Keratinocyte (primary cell): ENCODE measurements around the gene PTPRF. TPM values are rescaled to one million over a fixed set of nuclear protein-coding genes. Genes with fewer than 3 reads are reported as not detected.
A peak's percentile ranks its signal among the peaks of the same experiment; 100 is the strongest.

Experiments
- DNase-seq: peaks from one replicate; pipeline ENCODE4 v3.0.0-alpha.2; 2011; ENCODE audit warnings: low read depth, missing footprints, low spot score
- FAIRE-seq: peaks from 2 replicates; lab custom pipeline; 2011; peaks lifted over from hg19 to GRCh38; lab: Jason Lieb, UNC
- H2AFZ ChIP-seq: 2 replicates; pipeline ENCODE4 v1.6.0; 2012; ENCODE audit warnings: low read length, control low read depth, inconsistent platforms; ENCODE audit not compliant: control insufficient read depth
- H3K27ac ChIP-seq: 2 replicates; pipeline ENCODE4 v1.5.1; 2011; ENCODE audit warnings: low read length; ENCODE audit not compliant: control insufficient read depth, insufficient read depth
- H3K27me3 ChIP-seq: 3 replicates; pipeline ENCODE4 v1.6.0; 2011; ENCODE audit warnings: low read length; ENCODE audit not compliant: control insufficient read depth, insufficient read depth; ENCODE audit errors: extremely low read depth
- H3K36me3 ChIP-seq, 2 experiments: 2 replicates in 1 of 2; 3 replicates in 1 of 2; pipeline ENCODE4 v1.5.1; 2011; ENCODE audit warnings: low read length in 2 of 2, mild to moderate bottlenecking in 1 of 2; ENCODE audit not compliant: control insufficient read depth in 2 of 2, insufficient read depth in 2 of 2; ENCODE audit errors: extremely low read depth in 1 of 2
- H3K4me1 ChIP-seq: 3 replicates; pipeline ENCODE4 v1.5.1; 2011; ENCODE audit warnings: low read length; ENCODE audit not compliant: control insufficient read depth, insufficient read depth; ENCODE audit errors: extremely low read depth
- H3K4me2 ChIP-seq: 3 replicates; pipeline ENCODE4 v1.6.0; 2011; ENCODE audit warnings: low read depth, low read length; ENCODE audit not compliant: control insufficient read depth, insufficient read depth; ENCODE audit errors: extremely low read depth
- H3K4me3 ChIP-seq, 3 experiments: fragments of 200-600 bp in 1 of 3; sonication (generic) in 1 of 3; 2 replicates in 2 of 3; 3 replicates in 1 of 3; pipeline ENCODE4 v1.5.1; 2011 to 2016; ENCODE audit warnings: low read length in 3 of 3, mild to moderate bottlenecking in 3 of 3, control low read depth in 2 of 3, inconsistent platforms in 1 of 3, low read depth in 1 of 3, mixed read lengths in 1 of 3, mixed run types in 1 of 3, moderate library complexity in 1 of 3; ENCODE audit not compliant: control insufficient read depth in 2 of 3, insufficient read depth in 2 of 3; ENCODE audit errors: extremely low read depth in 1 of 3
- H3K79me2 ChIP-seq: 2 replicates; pipeline ENCODE4 v1.6.0; 2012; ENCODE audit warnings: low read length; ENCODE audit not compliant: control insufficient read depth, insufficient read depth
- H3K9ac ChIP-seq: 3 replicates; pipeline ENCODE4 v1.6.0; 2011; ENCODE audit warnings: low read length; ENCODE audit not compliant: control insufficient read depth, insufficient read depth; ENCODE audit errors: extremely low read depth
- H3K9me1 ChIP-seq: 3 replicates; pipeline ENCODE4 v1.6.0; 2011; ENCODE audit warnings: low read length; ENCODE audit not compliant: control insufficient read depth, insufficient read depth; ENCODE audit errors: extremely low read depth
- H3K9me3 ChIP-seq: 2 replicates; pipeline ENCODE4 v1.5.1; 2012; ENCODE audit warnings: low read depth, low read length; ENCODE audit not compliant: control insufficient read depth
- H4K20me1 ChIP-seq: 3 replicates; pipeline ENCODE4 v1.6.0; 2011; ENCODE audit warnings: low read length; ENCODE audit not compliant: control insufficient read depth, insufficient read depth; ENCODE audit errors: extremely low read depth
- EZH2 ChIP-seq: IDR thresholded peaks from one replicate; pipeline ENCODE4 v1.6.1; 2012; ENCODE audit warnings: inconsistent platforms, mild to moderate bottlenecking, low read length, moderate library complexity
- dilution Hi-C: fragments of 300-500 bp; cut with MboI; formaldehyde crosslinking; loops from one replicate; pipeline ENCODE4 v1.7.0; 2020; ENCODE audit warnings: low sequenced_read_pairs; ENCODE audit not compliant: extremely low pct_ligation_motif_present
- polyA plus RNA-seq, 5 experiments: library from polyadenylated mRNA; depleted of rRNA in 3 of 5; stranded (reverse) in 3 of 5; stranded (forward) in 1 of 5; unstranded in 1 of 5; fragments of >200 nt; gene quantifications; 1 replicate in 1 of 5; 2 replicates in 3 of 5; 3 replicates in 1 of 5; pipeline versions ENCODE4 v1.2.1 to v1.2.3, GENCODE V29; 2011 to 2012; ENCODE audit warnings: missing spikeins in 2 of 5, low read depth in 1 of 5, low replicate concordance in 1 of 5
- TF ChIP-seq, protein P1 (sequence below), 3 experiments: IDR thresholded peaks in 1 of 3; conservative IDR thresholded peaks in 1 of 3; optimal IDR thresholded peaks in 1 of 3; 2 replicates in 2 of 3; 3 replicates in 1 of 3; pipeline versions ENCODE3 to v1.5.1; 2011; ENCODE audit warnings: low read length in 3 of 3, mild to moderate bottlenecking in 3 of 3, moderate library complexity in 2 of 3, control low read depth in 1 of 3, inconsistent platforms in 1 of 3; ENCODE audit not compliant: insufficient read depth in 2 of 3; ENCODE audit errors: extremely low read depth in 1 of 3

The PTPRF gene
- polyA plus RNA-seq, 1 donor (not counting 4 experiments of a cell fraction or from before 2014, with no cell fraction given) = 161 TPM

- TF ChIP-seq, protein P1, sequence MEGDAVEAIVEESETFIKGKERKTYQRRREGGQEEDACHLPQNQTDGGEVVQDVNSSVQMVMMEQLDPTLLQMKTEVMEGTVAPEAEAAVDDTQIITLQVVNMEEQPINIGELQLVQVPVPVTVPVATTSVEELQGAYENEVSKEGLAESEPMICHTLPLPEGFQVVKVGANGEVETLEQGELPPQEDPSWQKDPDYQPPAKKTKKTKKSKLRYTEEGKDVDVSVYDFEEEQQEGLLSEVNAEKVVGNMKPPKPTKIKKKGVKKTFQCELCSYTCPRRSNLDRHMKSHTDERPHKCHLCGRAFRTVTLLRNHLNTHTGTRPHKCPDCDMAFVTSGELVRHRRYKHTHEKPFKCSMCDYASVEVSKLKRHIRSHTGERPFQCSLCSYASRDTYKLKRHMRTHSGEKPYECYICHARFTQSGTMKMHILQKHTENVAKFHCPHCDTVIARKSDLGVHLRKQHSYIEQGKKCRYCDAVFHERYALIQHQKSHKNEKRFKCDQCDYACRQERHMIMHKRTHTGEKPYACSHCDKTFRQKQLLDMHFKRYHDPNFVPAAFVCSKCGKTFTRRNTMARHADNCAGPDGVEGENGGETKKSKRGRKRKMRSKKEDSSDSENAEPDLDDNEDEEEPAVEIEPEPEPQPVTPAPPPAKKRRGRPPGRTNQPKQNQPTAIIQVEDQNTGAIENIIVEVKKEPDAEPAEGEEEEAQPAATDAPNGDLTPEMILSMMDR (optimal IDR thresholded peaks at IDR 0.05 in 1 of 3, IDR thresholded peaks at IDR 0.05 in 1 of 3, conservative IDR thresholded peaks at IDR 0.05 in 1 of 3; ENCODE audit: extremely low read depth in 1 of 3, insufficient read depth in 2 of 3, low read length in 3 of 3) = no peak
- no peak for TF ChIP-seq EZH2
- H3K4me2 ChIP-seq = peak overlapping the region; percentile 18
- peaks cover 49% of the 10 kb centered on the region in 2 experiments for H3K36me3 ChIP-seq
- peak overlapping the region; percentile 25 for H3K9ac ChIP-seq
- no peak overlapping the region for H3K4me3 ChIP-seq
- FAIRE-seq (peak; percentile 72), DNase-seq (no peak)
- no peaks in the 10 kb centered on the region for H3K9me3 ChIP-seq
- peaks cover 92% of the 10 kb centered on the region for H3K79me2 ChIP-seq
- H3K9me1 ChIP-seq = peaks cover 23% of the 10 kb centered on the region
- dilution Hi-C loops = no loop called here
- H3K27ac ChIP-seq = peak overlapping the region; percentile 28
- H3K4me1 ChIP-seq = peaks cover 40% of the 10 kb centered on the region
- no peaks in the 10 kb centered on the region for H3K27me3 ChIP-seq
- H4K20me1 ChIP-seq = peaks cover 16% of the 10 kb centered on the region
- H2AFZ ChIP-seq = no peak overlapping the region
Observed at GRCh38 chr1:43541721-43542401, 11.2 kb downstream of the PTPRF start.

- Histone ChIP-seq H3K9me3 (no peaks in the 10 kb centered on the region), H3K4me2 (no peak overlapping the region), H2AFZ (no peak overlapping the region), H3K79me2 (peaks cover 95% of the 10 kb centered on the region), H3K4me1 (peaks cover 35% of the 10 kb centered on the region), H3K27me3 (no peaks in the 10 kb centered on the region), H3K4me3 (no peak overlapping the region), H3K27ac (peak overlapping the region; percentile 13), H3K9me1 (peaks cover 22% of the 10 kb centered on the region), H3K9ac (no peak overlapping the region), H3K36me3 (peaks cover 54 to 57% of the 10 kb centered on the region in 2 experiments), H4K20me1 (peaks cover 10% of the 10 kb centered on the region)
- FAIRE-seq (peak; percentile 46), DNase-seq (no peak)
- dilution Hi-C loops = no loop called here
- TF ChIP-seq, protein P1 (optimal IDR thresholded peaks at IDR 0.05 in 1 of 3, IDR thresholded peaks at IDR 0.05 in 1 of 3, conservative IDR thresholded peaks at IDR 0.05 in 1 of 3; ENCODE audit: extremely low read depth in 1 of 3, insufficient read depth in 2 of 3, low read length in 3 of 3) = no peak
- no peak for TF ChIP-seq EZH2
Observed at GRCh38 chr1:43542527-43543458, 12.1 kb downstream of the PTPRF start.
